HG03432 (cell line): ENCODE data around the gene ENTPD2.
"Not testable (repeated sequence)": the region's sequence is repeated elsewhere in the genome, so short reads cannot be mapped to it uniquely, and the experiment has no call there.

Experiments used
- ATAC-seq: cut with Tn5 transposase; IDR thresholded peaks from one replicate; pipeline ENCODE4 v1.9.1; 2021; ENCODE audit warnings: mild to moderate bottlenecking, moderate library complexity; ENCODE audit not compliant: unreplicated experiment

The ENTPD2 gene

DNA sequence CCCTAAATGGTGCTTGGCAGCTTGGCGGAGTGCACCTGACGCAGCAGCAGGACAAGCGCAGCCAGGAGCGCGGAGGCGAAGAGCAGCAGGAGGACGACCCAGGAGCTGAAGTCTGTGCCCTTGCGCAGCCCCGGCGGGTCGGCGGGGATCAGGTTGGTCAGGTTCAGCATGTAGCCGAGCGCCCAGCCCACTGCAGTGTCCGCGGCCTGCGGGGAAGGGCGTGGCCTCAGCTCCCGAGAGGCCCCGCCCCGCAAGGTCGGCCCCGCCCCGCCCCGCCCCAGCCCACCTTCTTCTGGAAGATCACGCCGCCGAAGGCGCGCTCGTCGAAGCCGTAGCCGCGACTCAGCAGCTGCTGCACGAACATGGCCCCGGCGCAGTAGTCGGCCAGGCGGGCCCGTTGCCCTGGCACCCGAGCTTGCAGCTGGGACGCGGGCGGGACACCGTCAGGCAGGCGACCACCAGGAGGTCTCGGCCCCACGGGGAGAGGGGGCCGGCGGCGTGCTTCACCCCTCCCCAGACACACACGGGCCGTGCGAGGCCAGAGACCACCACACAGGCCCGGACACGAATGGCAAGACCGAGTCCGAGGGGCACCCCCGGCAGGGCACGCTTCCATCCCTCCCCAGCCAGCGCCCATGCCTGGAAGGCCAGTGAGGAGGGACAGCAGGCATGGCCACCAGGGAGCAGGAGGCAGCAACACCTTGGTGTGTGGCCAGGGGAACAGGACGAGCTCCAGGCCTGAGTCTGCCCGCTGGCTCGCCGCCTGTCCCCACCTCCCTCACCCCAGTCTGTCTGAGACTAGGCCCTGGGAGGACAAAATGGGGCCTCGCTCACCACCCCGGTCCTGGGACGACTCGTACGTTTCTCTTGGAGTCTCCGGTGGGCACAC lies 5.0 kb downstream of the ENTPD2 start:
- ATAC-seq, result no peak

DNA sequence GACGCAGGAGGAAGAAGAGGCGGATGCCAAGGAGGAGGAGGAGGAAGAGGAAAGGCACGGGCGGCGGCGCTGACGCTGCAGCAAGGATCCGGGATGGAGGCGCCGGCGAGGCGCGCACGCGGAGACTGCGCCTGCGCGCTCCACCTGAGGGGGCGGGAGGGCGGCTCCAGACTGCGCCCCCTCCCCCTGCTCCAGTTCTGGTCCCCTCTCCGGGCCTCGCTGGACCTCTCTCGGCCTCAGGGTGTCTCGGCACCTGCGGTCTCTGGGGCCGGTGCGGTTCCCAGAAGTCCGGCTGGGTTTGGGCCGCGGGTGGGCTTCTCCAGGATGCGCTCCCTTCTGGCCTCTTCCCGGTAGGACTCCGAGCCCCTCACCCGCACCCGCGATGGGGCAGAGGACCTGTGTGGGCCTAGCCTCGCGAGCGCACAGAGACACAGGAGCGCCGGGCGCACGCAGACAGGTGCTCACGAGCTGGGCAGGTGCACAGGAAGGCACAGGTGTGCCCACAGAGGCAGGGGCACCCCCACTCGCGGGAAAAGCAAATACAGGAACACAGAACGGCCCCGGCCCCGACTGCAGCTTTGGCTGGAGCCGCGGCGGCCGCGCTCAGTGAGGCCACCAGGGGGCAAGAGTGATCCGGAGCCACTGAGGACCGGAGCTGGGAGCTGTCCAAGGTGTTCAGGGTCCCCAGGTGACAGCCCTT lies 7.6 kb downstream of the ENTPD2 start, which contains the start of gene NPDC1:
NPDC1 (minus strand) TSS at position 90 of the 700 bp plus-strand sequence. CDS start 188 bp downstream, outside the sequence.
- no peak for ATAC-seq

DNA sequence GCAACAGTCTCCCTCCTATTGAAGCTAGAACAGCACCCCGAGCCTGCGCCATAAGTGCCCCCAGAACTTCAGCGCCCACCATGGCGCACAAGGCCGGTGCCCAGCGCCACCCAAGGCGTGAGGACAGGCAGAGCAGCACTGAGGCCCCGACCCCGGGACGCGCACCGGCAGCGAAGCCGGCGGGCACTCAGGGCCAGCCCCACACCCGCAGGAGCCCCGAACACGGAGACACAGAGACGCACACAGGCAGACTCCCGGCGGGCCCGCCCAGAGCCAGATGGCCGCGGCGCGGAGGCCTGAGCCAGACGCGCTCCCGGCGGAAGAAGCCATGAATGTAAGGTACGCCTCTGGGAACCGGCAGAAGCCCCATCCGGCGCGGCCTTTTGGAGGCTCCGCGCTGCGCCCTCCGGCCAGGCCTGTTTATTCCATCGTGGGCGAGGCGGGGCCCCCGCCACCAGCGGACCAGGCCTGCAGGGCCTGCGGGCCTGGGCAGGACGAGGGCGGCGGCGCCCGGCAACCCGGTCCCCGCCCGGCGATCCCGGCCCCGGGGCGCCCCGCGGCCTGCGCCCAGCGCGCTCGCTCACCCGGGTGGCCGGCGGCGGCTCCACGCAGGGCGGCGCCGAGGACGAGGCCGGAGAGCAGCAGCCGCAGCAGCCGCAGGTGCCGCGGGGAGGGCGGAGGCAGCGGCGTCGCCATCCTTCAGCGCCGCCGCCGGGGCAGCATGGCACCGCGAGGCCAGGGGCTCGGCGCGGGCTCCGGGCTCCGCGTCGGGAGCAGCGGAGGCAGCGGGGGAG lies 8.4 kb downstream of the ENTPD2 start:
- no peak for ATAC-seq

DNA sequence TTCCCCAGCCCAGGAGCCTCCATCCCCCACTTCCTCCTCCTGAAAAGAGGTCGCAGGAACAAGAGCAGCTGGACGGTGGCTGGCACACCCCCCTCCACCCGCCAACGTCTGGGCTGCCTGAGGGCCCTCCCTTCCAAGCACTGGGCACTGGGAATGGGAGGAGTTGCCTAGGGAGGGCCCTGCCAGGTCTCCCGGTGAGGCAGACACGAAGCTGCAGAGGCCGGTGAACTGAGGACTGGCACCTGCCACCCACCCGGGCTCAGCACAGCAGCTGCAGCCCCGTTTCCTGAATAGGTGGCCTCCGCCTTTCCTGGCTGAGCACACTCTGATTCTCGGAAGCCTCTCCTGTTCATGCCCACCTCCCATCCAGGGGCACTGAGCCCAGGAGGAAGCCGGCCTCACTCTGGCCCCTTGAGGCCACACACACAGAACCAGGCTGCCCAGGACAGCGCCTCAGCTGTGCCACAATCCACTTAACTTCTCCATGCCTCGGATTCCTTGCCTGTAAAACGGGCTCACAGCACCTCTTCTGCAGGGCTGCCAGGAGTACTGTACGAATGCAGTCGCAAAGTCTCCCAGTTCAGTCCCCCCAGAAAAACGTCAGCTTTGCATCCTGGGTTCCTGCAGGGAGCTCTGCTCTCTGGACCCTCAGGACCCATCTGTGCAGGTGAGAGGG lies 9.2 kb downstream of the ENTPD2 start:
- no peak for ATAC-seq

DNA sequence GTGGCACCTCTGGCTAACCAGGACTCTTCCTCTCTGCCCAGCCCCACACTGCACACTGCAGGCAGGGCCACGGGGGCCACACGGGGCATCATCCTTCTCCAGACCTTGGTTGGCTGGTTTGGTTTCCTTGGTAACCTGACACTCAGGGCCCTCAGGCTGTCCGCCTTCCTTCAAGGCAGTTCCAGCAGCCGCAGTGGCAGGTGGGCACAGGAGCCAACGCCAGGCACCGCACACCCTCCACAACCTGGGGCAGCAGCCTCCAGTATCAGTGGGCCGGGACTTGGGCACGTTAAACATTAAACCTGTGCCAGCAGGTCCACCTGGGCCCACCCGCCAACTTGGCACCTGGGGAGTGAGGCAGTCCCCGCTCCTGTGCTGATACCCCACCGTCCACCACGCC lies 9.8 kb downstream of the ENTPD2 start:
- no peak for ATAC-seq

DNA sequence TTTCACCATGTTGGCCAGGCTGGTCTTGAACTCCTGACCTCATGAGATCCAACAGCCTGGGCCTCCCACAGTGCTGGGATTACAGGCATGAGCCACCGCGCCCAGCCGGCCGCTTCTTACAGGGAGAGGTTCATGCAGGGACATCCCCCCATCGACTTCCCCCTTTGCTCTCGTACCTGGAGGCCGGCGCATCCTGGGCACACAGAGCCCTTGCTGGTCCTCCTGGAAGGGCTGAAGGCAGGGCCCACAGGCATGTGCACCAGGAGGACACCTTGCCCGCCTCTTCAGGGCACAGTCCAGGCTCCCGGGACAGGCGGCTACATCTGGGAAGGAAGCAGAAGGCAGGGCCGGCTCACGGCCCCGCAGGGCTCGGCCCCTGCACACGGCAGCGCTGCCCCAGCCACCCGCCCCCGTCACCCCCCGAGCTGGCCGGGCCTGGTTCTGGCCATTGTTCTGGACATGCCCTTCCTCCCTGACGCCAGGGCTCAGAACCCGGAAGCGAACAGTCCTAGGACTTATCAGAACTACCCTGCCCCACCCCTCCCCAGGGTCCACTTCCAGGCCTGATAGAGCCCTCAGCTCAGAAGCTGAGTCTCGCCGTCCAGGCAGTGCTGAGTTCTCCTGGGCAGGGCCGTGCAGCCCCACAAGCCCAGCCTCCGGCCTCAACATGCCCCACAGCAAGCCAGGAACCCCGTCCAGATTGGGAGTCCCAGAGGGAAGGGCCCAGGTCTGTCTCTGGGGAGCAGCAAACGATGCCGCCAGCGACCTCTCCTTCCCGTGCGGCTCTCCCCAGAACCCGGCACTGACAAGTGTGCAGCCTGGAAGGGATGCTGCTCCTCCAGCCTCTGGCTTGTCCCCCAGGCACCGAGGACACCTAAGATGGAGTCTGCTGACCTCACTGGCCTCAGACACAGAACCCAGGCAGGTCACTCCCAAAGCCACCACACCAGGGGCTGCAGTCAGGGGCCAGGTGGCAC lies 10.8 kb downstream of the ENTPD2 start:
- ATAC-seq, result no peak

DNA sequence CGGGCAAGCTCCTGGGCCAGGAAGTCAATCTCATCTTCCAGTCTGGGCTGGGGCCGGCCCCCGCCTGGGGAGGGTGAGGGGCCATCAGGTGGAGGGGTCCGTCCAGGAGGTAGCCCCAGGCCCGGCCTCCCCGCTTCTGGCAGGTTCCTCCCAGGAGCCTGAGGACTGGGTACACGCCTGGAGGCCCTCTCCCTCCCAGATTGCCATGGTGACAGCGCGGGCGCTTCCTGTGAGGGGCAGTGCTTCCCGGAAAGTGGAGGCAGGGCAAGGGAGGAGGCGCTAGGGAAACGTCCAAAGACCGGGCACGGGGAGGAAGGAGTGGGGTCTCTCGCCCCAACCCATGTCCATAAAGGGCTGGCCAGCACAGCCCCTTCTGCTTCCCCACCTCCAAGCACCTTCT lies 12.7 kb downstream of the ENTPD2 start:
- no peak for ATAC-seq

DNA sequence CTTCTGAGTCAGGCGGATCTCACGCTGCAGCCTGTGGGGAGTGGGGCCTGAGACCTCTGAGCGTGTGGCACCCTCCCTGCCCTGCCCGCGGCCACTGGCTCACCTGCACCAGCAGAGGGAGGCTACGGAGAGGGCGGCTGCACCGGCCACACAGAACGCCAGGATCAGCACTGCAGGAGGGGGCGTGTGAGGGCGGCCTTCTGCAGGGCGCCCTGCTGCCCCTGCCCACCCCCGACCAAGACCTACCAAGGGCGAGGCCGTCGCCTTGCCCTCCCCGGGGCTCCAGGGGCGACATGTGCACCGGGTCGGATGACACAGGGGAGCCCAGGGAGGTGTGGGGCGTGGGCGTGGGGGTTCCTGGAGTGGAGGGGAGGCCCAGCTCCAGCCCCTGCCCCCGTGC lies 13.3 kb downstream of the ENTPD2 start:
- ATAC-seq, result no peak

DNA sequence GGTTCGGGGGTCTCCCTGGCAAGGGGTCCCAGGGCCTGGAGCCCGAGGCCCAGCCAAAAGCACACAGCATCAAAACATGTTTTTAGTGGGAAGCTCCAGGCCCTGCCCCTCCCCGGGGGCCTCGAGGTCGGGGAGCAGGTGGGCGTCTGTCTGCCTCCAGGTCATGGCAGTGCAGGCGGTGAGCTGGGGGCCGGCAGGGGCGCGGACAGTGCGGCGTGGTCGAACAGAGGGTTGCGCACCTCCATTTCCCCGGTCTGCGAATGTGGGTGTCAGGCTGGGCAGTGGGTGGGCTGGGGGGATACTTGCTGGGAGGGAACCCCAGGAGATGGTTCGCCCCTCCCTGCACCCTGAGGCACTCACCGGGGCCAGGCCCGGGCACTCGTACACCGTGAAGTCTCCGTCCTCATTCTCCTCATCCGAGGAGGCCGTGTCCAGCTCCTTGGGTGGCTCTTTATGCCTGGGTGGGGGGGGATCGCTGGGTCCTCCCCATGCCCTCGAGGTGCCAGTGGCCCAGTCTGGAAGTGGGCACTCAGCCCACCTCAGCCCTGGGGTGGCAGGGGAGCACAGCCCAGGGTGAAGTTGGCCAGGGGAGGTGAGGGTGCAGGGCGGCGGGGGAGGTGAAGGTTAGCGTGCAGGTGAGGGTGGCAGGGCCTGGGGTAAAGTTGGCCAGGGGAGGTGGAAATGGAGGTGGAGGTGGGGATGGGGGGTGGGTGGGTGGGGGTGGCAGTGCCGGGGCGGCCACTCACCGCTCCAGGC lies 14.1 kb downstream of the ENTPD2 start:
- no peak for ATAC-seq

DNA sequence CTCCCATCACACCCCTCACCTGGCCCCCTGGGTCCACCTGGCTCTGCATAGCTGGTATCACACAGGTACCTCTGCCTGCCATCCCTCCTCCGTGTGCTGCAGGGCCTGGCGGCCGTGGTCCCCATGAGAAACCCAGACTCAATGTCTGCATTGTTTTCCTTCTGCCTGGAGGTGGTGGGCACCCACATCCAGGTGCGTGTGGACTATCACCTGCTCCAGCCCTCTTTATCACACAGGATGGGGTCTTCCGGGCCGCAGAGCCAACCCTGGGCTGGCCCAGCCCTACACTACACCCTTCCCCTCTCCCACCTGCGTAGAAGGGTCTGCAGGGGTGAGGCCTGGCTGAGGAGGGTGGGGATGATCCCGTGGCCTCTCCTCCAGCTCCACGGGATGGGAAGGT lies 14.9 kb downstream of the ENTPD2 start:
- no peak for ATAC-seq

DNA sequence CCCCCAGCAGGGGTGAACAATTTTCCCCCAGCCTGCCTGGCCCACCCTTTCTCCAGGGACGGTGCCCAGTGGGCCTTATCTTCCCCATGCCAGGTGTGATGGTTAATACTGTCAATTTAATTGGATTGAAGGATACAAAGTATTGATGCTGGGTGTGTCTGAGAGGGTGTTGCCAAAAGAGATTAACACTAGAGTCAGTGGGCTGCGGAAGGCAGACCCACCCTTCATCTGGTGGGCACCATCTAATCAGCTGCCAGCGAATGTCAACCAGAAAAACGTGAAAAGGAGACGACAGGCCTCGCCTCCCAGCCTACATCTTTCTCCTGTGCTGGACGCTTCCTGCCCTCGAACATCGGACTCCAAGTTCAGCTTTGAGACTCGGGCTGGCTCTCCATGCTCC lies 16.4 kb downstream of the ENTPD2 start:
- ATAC-seq, result no peak

DNA sequence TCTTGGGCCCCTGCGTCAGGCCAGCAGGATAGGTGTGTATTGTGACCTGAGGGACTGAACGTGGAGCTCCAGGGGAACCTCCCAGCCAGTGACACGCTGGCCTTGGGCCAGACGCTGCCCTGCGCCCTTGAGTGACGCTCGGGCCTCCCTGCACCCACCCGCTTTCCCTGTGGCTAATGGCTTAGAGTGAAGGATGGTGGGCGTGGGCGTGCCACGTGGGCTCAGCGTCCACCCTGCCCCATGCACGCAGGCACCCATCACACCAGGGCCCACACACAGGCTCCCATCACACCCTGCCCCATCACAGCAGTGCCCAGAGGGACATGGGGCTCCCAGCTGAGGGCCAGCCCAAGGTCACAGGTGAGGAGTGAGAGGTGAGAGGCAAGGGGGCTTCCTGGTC lies 16.8 kb downstream of the ENTPD2 start:
- no peak for ATAC-seq

DNA sequence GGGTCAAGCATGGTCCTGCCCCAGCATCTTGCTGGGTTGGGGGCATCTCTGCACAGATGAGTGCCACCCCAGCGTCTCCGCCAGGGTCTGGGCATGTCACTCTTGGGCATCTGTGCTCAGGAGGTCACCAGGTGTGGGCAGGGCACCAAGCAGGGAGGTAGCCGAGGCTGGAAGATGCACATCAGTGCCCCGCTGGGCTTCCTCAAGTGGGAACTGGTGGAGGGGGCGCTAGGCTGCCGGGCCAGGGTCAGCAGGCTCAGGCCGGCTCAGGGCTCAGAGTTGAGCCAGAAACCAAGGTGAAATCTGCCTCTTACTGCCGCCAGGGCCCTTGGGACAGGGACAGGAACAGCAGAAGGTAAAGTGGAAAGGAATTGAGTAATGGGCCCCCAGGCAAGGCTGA lies 17.9 kb downstream of the ENTPD2 start:
- ATAC-seq, result no peak

DNA sequence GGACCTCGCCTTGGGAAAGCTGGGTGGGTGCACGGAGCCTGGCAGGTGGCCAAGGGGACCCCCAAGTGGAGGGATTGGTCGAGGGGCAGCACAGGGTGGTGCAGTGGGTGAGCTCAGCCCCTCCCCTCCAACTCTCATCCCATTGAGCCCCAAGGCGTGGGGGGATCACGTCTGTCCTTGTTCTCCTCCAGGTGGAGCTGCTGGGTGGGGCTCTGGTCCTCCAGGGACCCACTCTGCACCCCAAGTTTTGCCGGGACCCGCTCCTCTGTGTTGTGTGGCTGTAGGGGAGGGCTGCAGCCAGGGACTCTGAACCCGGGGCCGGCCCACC lies 18.4 kb downstream of the ENTPD2 start:
- ATAC-seq, result no peak

DNA sequence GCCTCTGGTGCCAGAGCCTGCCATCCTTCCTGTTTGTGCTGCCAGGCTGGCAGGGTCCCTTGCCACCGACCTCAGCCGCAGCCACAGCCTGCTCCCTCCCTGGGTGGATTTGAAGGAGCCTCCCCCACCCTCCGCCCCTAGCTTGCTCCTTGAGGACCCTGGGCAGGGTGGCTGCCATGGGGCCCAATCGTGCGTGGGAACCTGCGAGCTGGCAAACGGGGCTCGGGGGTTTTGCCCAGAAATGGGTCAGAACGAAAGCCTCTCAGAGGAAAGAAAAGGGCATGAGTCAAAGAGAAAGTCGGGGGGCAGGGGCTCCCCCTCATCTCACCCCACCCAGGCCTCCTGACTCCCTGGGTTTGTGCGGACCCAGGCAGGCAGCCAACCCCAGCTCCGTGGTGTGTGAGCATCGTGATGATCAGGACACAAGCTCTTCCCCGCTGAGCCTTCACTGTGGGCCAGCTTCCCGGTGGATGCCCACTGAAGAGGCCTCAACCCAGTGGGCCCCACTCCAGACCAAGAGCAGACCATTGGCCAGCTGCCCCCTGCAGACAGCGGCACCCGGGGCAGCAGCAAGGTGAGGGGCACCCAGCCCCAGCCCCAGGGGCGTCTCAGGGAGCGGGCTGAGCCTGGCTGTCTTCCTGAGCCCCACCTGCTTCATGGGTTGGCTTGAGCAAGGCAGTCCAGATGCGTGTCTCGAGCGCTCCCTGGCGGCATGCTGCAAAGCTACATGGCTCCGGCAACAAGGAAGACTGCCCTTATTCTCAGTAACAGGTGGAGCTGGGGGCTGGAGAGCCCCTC lies 19.0 kb downstream of the ENTPD2 start:
- peak; percentile 59 for ATAC-seq

DNA sequence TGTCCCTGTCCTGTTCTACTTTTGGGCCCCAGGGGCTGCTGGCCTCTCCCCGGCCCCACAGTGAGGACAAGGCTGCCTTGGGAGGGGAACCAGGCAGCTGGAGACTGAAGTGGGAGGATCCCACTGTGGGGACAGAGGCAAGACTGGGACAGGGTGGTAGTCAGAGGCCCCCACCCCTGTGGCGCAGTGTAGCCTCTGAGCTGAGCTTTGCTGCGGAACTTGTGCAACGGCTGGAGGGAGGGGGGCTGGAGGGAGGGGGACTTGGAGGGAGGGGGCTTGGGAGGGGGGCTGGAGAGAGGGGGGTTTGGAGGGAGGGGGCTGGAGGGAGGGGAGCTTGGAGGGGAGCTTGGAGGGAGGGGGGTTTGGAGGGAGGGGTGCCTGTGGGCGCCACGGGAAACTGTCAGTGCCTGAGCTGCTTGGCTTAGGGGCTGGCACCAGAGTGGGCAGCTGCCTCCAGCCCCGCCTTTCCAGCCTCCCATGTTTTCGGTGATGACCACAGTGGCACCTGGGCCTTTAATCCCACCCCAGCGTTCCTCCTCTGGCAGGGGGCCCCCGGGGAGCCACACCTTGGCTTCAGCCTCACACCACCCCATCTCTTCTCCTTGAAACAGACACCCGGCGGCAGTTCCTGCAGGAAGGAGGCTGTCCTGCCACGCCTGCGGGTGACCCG lies 19.7 kb downstream of the ENTPD2 start:
- no peak for ATAC-seq

DNA sequence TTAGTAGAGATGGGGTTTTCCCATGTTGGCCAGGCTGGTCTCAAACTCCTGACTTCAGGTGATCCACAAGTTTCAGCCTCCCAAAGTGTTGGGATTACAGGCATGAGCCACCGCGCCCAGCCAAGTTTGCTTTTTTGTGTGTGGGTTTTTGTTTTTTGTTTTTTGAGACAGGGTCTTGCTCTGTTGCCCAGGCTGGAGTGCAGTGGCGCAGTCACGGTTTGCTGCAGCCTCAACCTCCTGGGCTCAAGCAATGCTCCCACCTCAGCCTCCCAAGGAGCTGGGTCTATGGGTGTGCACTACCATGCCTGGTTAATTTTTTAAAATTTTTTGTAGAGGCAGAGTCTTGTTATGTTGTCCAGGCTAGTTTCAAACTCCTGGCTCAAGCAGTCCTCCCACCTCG lies 20.4 kb downstream of the ENTPD2 start:
- not testable (repeated sequence) for ATAC-seq

DNA sequence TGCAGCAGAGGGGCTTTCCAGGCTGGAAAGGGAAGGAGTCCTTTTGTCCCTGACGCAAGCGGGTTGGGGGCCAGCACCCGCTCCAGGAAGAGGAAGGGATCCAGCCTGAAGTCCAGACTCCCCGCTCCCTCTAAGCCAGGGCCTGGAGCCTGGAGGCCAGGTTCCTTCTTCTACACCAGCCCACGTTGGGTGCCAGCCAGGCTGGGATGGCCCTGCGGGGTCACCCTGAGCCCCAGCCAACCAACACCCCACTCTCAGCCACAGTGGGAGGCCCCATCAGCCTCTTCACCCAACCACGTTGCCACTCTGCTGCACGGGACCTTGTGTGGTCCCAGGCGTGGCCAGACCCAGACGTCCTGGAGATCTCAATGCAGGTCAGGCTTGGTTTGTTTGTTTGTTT lies 21.0 kb downstream of the ENTPD2 start:
- ATAC-seq, result no peak
